Spinal cord (tissue), 10 donors: ENCODE measurements around the gene ERVH48-1. TPM values are rescaled to one million over a fixed set of nuclear protein-coding genes. Genes with fewer than 3 reads are reported as not detected.
"Not testable (repeated sequence)": the region's sequence is repeated elsewhere in the genome, so short reads cannot be mapped to it uniquely, and the experiment has no call there.

ENCODE experiments used
- DNase-seq, 6 donors: peaks; one replicate each; pipeline versions ENCODE4 v3.0.0 to v3.0.0-alpha.2; 2013 to 2015; ENCODE audit warnings: low spot score in 6 of 6, low read depth in 4 of 6
- H3K27ac ChIP-seq: one replicate; pipeline ENCODE4 v1.5.1; 2013; ENCODE audit warnings: low read depth, low read length, control low read depth
- H3K27me3 ChIP-seq: one replicate; pipeline ENCODE4 v1.6.1; 2013; ENCODE audit warnings: low read length; ENCODE audit not compliant: control insufficient read depth, insufficient read depth
- H3K36me3 ChIP-seq: one replicate; pipeline ENCODE4 v1.6.1; 2013; ENCODE audit warnings: low read length; ENCODE audit not compliant: control insufficient read depth, insufficient read depth
- H3K4me1 ChIP-seq: one replicate; pipeline ENCODE4 v1.6.1; 2013; ENCODE audit warnings: low read length; ENCODE audit not compliant: control insufficient read depth, insufficient read depth
- H3K4me3 ChIP-seq: one replicate; pipeline ENCODE4 v1.5.1; 2013; ENCODE audit warnings: low read depth, low read length, control low read depth
- H3K9me3 ChIP-seq: one replicate; pipeline ENCODE4 v1.6.1; 2013; ENCODE audit warnings: low read length; ENCODE audit not compliant: control insufficient read depth, insufficient read depth
- WGBS: methylation state at CpG from one replicate; pipeline ENCODE4 v1.1.5; 2013; ENCODE audit warnings: missing lambda C conversion rate; ENCODE audit not compliant: insufficient coverage; 5-methylcytosine and 5-hydroxymethylcytosine counted together
- polyA plus RNA-seq, 2 donors: library from polyadenylated mRNA; unstranded; fragments of 120-200 nt; gene quantifications; one replicate each; pipeline ENCODE4 v1.2.1, GENCODE V29; 2013; ENCODE audit not compliant: insufficient read length in 2 of 2
- total RNA-seq, 2 donors: library from RNA; depleted of rRNA in 1 of 2; stranded (reverse); fragments of 120-200 nt in 1 of 2; fragments of >200 nt in 1 of 2; gene quantifications; one replicate each; pipeline versions ENCODE4 v1.2.3 to v1.2.4, GENCODE V29; 2013 to 2014
- donor health status: healthy.

Gene ERVH48-1
- total and polyA plus RNA-seq, 4 donors = 0.17 to 2.0 (median 0.43) TPM; not detected in 1

- 91% methylated on average over 13 of the region's 13 CpGs for WGBS
- H3K27ac ChIP-seq = no peak overlapping the region
- H3K27me3 ChIP-seq = no peaks in the 10 kb centered on the region
- H3K9me3 ChIP-seq = no peaks in the 10 kb centered on the region
- H3K4me3 ChIP-seq = no peak overlapping the region
- H3K4me1 ChIP-seq = no peaks in the 10 kb centered on the region
- no peaks in the 10 kb centered on the region for H3K36me3 ChIP-seq
- no peak for DNase-seq
Observed at GRCh38 chr21:42964546-42965210, 39.2 kb upstream of the ERVH48-1 start.

DNA sequence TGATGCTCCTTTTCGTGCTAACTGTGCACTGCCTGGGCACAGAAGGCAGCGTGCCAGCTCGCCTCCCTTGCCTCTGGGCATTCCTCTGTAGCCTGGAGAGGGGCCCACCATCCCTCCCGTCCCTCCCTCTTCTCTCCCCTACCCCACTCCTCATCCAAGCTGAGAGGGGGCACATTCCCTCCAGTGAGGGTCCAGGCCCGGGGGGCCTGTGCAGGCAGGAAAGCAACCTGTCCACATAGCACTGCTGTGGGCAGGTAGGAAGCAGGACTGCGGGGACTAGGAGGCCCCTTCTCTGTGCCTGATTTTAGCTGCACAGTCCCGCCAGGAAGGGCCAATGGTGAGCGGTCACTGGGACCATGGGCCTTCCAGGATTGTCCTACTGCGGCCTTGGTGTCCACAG lies 38.7 kb upstream of the ERVH48-1 start:
- no peaks in the 10 kb centered on the region for H3K27me3 ChIP-seq
- no peaks in the 10 kb centered on the region for H3K9me3 ChIP-seq
- DNase-seq = no peak
- no peak overlapping the region for H3K4me3 ChIP-seq
- 79% methylated on average over 9 of the region's 9 CpGs for WGBS
- H3K27ac ChIP-seq = no peak overlapping the region
- no peaks in the 10 kb centered on the region for H3K36me3 ChIP-seq
- no peaks in the 10 kb centered on the region for H3K4me1 ChIP-seq

- no peaks in the 10 kb centered on the region for H3K4me1 ChIP-seq
- H3K9me3 ChIP-seq = no peaks in the 10 kb centered on the region
- no peaks in the 10 kb centered on the region for H3K27me3 ChIP-seq
- no peaks in the 10 kb centered on the region for H3K36me3 ChIP-seq
- no peak for DNase-seq
- H3K27ac ChIP-seq = no peak overlapping the region
- WGBS = no CpG with 5 or more reads among the region's 6 CpGs
- no peak overlapping the region for H3K4me3 ChIP-seq
Observed at GRCh38 chr21:42962380-42963007, 37.1 kb upstream of the ERVH48-1 start.

GRCh38 chr21:42959728-42960127 lies 34.3 kb upstream of the ERVH48-1 start:
- Histone ChIP-seq H3K36me3 (no peaks in the 10 kb centered on the region), H3K9me3 (no peaks in the 10 kb centered on the region), H3K27me3 (no peaks in the 10 kb centered on the region), H3K4me3 (no peak overlapping the region), H3K4me1 (no peaks in the 10 kb centered on the region), H3K27ac (no peak overlapping the region)
- no peak for DNase-seq
- WGBS = 40% methylated on average over 1 of the region's 3 CpGs

DNA sequence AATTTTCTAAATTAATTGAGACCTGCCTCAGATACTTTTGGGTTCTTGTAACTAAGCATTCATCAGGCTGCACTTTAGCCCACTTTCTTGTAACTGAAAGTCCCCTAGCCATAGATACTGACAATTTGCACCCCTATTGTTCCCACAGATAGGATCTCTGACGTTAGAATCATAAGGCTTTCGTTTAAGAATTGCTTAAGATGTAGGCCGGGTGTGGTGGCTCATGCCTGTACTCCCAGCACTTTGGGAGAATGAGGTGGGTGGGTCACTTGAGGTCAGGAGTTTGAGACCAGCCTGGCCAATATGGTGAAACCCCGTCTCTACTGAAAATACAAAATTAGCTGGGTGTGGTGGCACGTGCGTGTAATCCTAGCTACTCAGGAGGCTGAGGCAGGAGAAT lies 32.7 kb upstream of the ERVH48-1 start:
- H3K27me3 ChIP-seq, H3K36me3 ChIP-seq, H3K27ac ChIP-seq, H3K9me3 ChIP-seq, DNase-seq, H3K4me3 ChIP-seq, H3K4me1 ChIP-seq: not testable (repeated sequence)
- 93% methylated on average over 5 of the region's 6 CpGs for WGBS

- Histone ChIP-seq H3K4me3 (no peak overlapping the region), H3K27me3 (no peaks in the 10 kb centered on the region), H3K27ac (no peak overlapping the region), H3K9me3 (no peaks in the 10 kb centered on the region), H3K36me3 (no peaks in the 10 kb centered on the region), H3K4me1 (no peaks in the 10 kb centered on the region)
- DNase-seq = no peak
- 83% methylated on average over 8 of the region's 13 CpGs for whole genome bisulfite sequencing
Observed at GRCh38 chr21:42956824-42957630, 31.6 kb upstream of the ERVH48-1 start.

DNA sequence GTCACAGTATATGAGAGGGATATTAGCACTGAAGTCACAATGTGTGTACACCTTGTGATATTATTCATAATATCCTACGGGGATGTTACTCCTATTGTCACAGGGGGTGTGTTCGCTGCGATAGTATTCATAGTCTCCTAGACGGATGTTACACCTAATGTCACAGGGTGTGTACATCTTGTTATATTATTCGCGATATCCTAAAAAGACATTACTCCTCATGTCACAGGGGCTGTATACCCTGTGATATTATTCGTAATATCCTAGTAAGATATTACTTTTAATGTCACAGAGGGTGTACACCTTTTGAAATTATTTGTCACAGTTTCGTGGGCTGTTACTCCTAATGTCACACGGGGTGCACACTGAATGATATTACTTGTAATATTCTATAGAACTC lies 25.8 kb upstream of the ERVH48-1 start:
- not testable (repeated sequence) for H3K4me1 ChIP-seq, H3K36me3 ChIP-seq, H3K27ac ChIP-seq, DNase-seq, H3K4me3 ChIP-seq, H3K27me3 ChIP-seq, H3K9me3 ChIP-seq
- WGBS = 93% methylated on average over 4 of the region's 9 CpGs

DNA sequence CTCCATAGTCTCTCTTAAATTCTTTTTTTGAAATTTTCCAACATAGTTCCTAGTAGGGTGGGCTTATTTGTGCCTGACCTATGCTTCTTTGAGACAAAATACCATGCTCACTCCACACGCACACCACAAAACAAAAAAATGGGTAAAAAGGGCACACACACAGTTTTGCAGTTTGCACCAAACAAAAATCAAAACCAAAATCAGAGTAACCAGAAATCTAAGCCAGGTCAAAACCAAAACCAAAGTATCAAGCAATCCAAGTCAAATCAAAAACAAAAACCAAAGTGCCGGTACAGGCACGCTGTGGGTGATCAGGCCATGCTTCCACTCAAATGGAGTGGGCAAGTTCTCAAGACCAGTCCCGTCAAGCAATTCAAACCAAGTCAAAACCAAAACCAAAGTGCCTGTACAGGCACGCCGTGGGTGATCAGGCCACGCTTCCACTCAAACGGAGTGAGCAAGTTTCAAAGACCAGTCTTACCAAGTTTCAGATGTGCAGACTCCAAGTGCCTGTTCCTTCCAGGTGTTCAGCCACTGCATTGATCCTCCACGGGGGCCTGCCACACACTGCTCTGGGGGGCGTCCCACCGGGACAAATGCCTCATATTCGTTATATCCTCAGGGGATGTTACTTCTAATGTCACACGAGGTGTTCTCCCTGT lies 23.8 kb upstream of the ERVH48-1 start:
- H3K36me3 ChIP-seq, H3K27ac ChIP-seq, H3K4me3 ChIP-seq, H3K9me3 ChIP-seq, H3K27me3 ChIP-seq, DNase-seq, H3K4me1 ChIP-seq: not testable (repeated sequence)
- 95% methylated on average over 13 of the region's 13 CpGs for WGBS

- H3K27me3 ChIP-seq = no peaks in the 10 kb centered on the region
- DNase-seq = no peak
- 72% methylated on average over 5 of the region's 6 CpGs for WGBS
- H3K36me3 ChIP-seq = no peaks in the 10 kb centered on the region
- H3K9me3 ChIP-seq = no peaks in the 10 kb centered on the region
- H3K27ac ChIP-seq = no peak overlapping the region
- H3K4me1 ChIP-seq = peaks cover 7% of the 10 kb centered on the region
- no peak overlapping the region for H3K4me3 ChIP-seq
Observed at GRCh38 chr21:42942244-42942643, 16.8 kb upstream of the ERVH48-1 start.
